ENCODE measurements around the gene TBC1D20. TPM values are rescaled to one million over a fixed set of nuclear protein-coding genes. Genes with fewer than 3 reads are reported as not detected.

Gene TBC1D20
- total RNA-seq, 1 experiment from 2014 or later = 42.1 TPM

- in situ Hi-C loops (cut with HindIII; ENCODE audit: low pct_unique_long_range_greater_than_20kb, low sequenced_read_pairs) = no loop called here
- no peaks in the 10 kb centered on the region for H3K4me1 ChIP-seq (ENCODE audit: control insufficient read depth, insufficient read depth, low read length)
- BruUV-seq (replicated peaks) = no TSS peak
- intact Hi-C loops (cut with micrococcal nuclease; ENCODE audit: unreplicated experiment) = no loop called here
- H3K4me3 ChIP-seq (ENCODE audit: low read depth in 2 of 2, low read length in 2 of 2) = no peak overlapping the region
- H3K27ac ChIP-seq (ENCODE audit: low read length) = no peak overlapping the region
- H3K36me3 ChIP-seq (ENCODE audit: control insufficient read depth, insufficient read depth, low read length) = no peaks in the 10 kb centered on the region
- no peak for ATAC-seq
- no peaks in the 10 kb centered on the region for H3K27me3 ChIP-seq (ENCODE audit: control insufficient read depth, insufficient read depth, low read length)
- no peak for TF ChIP-seq REST (IDR thresholded peaks at IDR 0.05; ENCODE audit: insufficient read depth in 1 of 2, low read depth in 2 of 2, low read length in 1 of 2)
- no peak for TF ChIP-seq CTCF (IDR thresholded peaks at IDR 0.05)
- no peak for TF ChIP-seq TCF7L2 (IDR thresholded peaks at IDR 0.05; ENCODE audit: low read depth, low read length)
- TF ChIP-seq POLR2AphosphoS5 (IDR thresholded peaks at IDR 0.05; ENCODE audit: low read depth, low read length) = no peak
- no peak for TF ChIP-seq SIN3A (IDR thresholded peaks at IDR 0.05; ENCODE audit: borderline replicate concordance, insufficient read depth, low read depth, low read length)
- ChIA-PET POLR2A (no interaction called here), CTCF (no interaction called here)
- DNase-seq (ENCODE audit: low read depth, low spot score) = no peak
- no peaks in the 10 kb centered on the region for H3K9me3 ChIP-seq (ENCODE audit: control insufficient read depth, insufficient read depth, low read depth, low read length)
These were observed 10.0 kb upstream of the TBC1D20 start for GRCh38 chr20:472137-472846.

GRCh38 chr20:469746-470490 is 7.6 kb upstream of the TBC1D20 start:
- ChIA-PET POLR2A (no interaction called here), CTCF (no interaction called here)
- no peaks in the 10 kb centered on the region for H3K4me1 ChIP-seq (ENCODE audit: control insufficient read depth, insufficient read depth, low read length)
- no peak for TF ChIP-seq POLR2AphosphoS5 (IDR thresholded peaks at IDR 0.05; ENCODE audit: low read depth, low read length)
- no peak overlapping the region for H3K27ac ChIP-seq (ENCODE audit: low read length)
- intact Hi-C loops (cut with micrococcal nuclease; ENCODE audit: unreplicated experiment) (no loop called here), in situ Hi-C loops (cut with HindIII; ENCODE audit: low pct_unique_long_range_greater_than_20kb, low sequenced_read_pairs) (no loop called here)
- H3K27me3 ChIP-seq (ENCODE audit: control insufficient read depth, insufficient read depth, low read length) = no peaks in the 10 kb centered on the region
- H3K4me3 ChIP-seq (ENCODE audit: low read depth in 2 of 2, low read length in 2 of 2) = no peak overlapping the region
- no peaks in the 10 kb centered on the region for H3K9me3 ChIP-seq (ENCODE audit: control insufficient read depth, insufficient read depth, low read depth, low read length)
- ATAC-seq (no peak), DNase-seq (ENCODE audit: low read depth, low spot score) (no peak)
- BruUV-seq (replicated peaks) = no TSS peak
- no peaks in the 10 kb centered on the region for H3K36me3 ChIP-seq (ENCODE audit: control insufficient read depth, insufficient read depth, low read length)

GRCh38 chr20:467755-468154 is 5.4 kb upstream of the TBC1D20 start:
- ChIA-PET POLR2A (no interaction called here), CTCF (no interaction called here)
- H3K9me3 ChIP-seq (ENCODE audit: control insufficient read depth, insufficient read depth, low read depth, low read length) = no peaks in the 10 kb centered on the region
- in situ Hi-C loops (cut with HindIII; ENCODE audit: low pct_unique_long_range_greater_than_20kb, low sequenced_read_pairs) = no loop called here
- no peak for TF ChIP-seq REST (IDR thresholded peaks at IDR 0.05; ENCODE audit: insufficient read depth in 1 of 2, low read depth in 2 of 2, low read length in 1 of 2)
- TF ChIP-seq POLR2AphosphoS5 (IDR thresholded peaks at IDR 0.05; ENCODE audit: low read depth, low read length) = no peak
- no peak for TF ChIP-seq SIN3A (IDR thresholded peaks at IDR 0.05; ENCODE audit: borderline replicate concordance, insufficient read depth, low read depth, low read length)
- no peak for TF ChIP-seq TCF7L2 (IDR thresholded peaks at IDR 0.05; ENCODE audit: low read depth, low read length)
- no peak overlapping the region for H3K4me3 ChIP-seq (ENCODE audit: low read depth in 2 of 2, low read length in 2 of 2)
- no peaks in the 10 kb centered on the region for H3K36me3 ChIP-seq (ENCODE audit: control insufficient read depth, insufficient read depth, low read length)
- H3K27ac ChIP-seq (ENCODE audit: low read length) = no peak overlapping the region
- H3K4me1 ChIP-seq (ENCODE audit: control insufficient read depth, insufficient read depth, low read length) = peaks cover 5% of the 10 kb centered on the region; the same call in 1 of the 2 replicates
- intact Hi-C loops (cut with micrococcal nuclease; ENCODE audit: unreplicated experiment) = no loop called here
- no peaks in the 10 kb centered on the region for H3K27me3 ChIP-seq (ENCODE audit: control insufficient read depth, insufficient read depth, low read length)
- no peak for ATAC-seq
- BruUV-seq (replicated peaks) = no TSS peak
- DNase-seq (ENCODE audit: low read depth, low spot score) = no peak
